Spleen (tissue), 11 donors: ENCODE data around the gene ABCA9. TPM values are rescaled to one million over a fixed set of nuclear protein-coding genes. Genes with fewer than 3 reads are reported as not detected.

ENCODE experiments used
- DNase-seq: peaks from one replicate; pipeline ENCODE4 v3.0.0-alpha.2; 2020
- H3K27ac ChIP-seq, 8 donors: fragments of 200-600 bp; sonication (generic) in 7 of 8; 1 replicate in 4 of 8; 2 replicates in 4 of 8; pipeline versions ENCODE4 v1.5.0 to v1.8.0; 2016 to 2021; ENCODE audit warnings: inconsistent platforms in 4 of 8, mild to moderate bottlenecking in 4 of 8, moderate library complexity in 1 of 8
- H3K27me3 ChIP-seq, 7 donors: fragments of 200-600 bp; sonication (generic) in 6 of 7; replicated peaks in 1 of 7; 1 replicate in 4 of 7; 2 replicates in 3 of 7; pipeline versions ENCODE4 v1.5.0 to v1.8.0; 2016 to 2021; ENCODE audit warnings: inconsistent platforms in 3 of 7, mild to moderate bottlenecking in 1 of 7
- H3K36me3 ChIP-seq, 6 donors: fragments of 200-600 bp; sonication (generic) in 5 of 6; 1 replicate in 4 of 6; 2 replicates in 2 of 6; pipeline versions ENCODE4 v1.5.0 to v1.8.0; 2016 to 2021; ENCODE audit warnings: inconsistent platforms in 2 of 6
- H3K4me1 ChIP-seq, 6 donors: fragments of 200-600 bp; sonication (generic) in 5 of 6; 1 replicate in 3 of 6; 2 replicates in 3 of 6; pipeline versions ENCODE4 v1.5.0 to v1.8.0; 2016 to 2021; ENCODE audit warnings: inconsistent platforms in 3 of 6
- H3K4me3 ChIP-seq, 8 donors: fragments of 200-600 bp; sonication (generic) in 7 of 8; 1 replicate in 4 of 8; 2 replicates in 4 of 8; pipeline versions ENCODE4 v1.5.0 to v1.8.0; 2016 to 2021; ENCODE audit warnings: inconsistent platforms in 4 of 8, mild to moderate bottlenecking in 4 of 8, moderate library complexity in 2 of 8
- H3K9me3 ChIP-seq, 8 donors: fragments of 200-600 bp; sonication (generic) in 7 of 8; 1 replicate in 4 of 8; 2 replicates in 4 of 8; pipeline versions ENCODE4 v1.5.0 to v1.8.0; 2016 to 2021; ENCODE audit warnings: inconsistent platforms in 4 of 8
- CTCF ChIP-seq, 11 experiments: fragments of 200-600 bp in 7 of 11; fragments of 450-650 bp in 4 of 11; sonication (generic) in 4 of 11; IDR thresholded peaks in 8 of 11; conservative IDR thresholded peaks in 3 of 11; 1 replicate in 7 of 11; 2 replicates in 4 of 11; pipeline versions ENCODE4 v1.4.0 to v1.8.0; 2016 to 2021; ENCODE audit warnings: antibody characterized with exemption in 11 of 11, inconsistent platforms in 4 of 11, mild to moderate bottlenecking in 1 of 11
- POLR2A ChIP-seq, 3 donors: fragments of 450-650 bp; IDR thresholded peaks; one replicate each; pipeline ENCODE4 v1.5.1; 2017; ENCODE audit warnings: antibody characterized with exemption in 3 of 3, mild to moderate bottlenecking in 1 of 3
- POLR2AphosphoS5 ChIP-seq, 3 donors: sonication (generic); formaldehyde crosslinking; IDR thresholded peaks; one replicate each; pipeline ENCODE4 v1.5.1; 2017; ENCODE audit warnings: antibody characterized with exemption in 3 of 3
- WGBS, 5 donors: extraction: QIAGEN DNeasy Blood & Tissue Kit in 3 of 5; methylation state at CpG; one replicate each; pipeline versions ENCODE4 v1.1.5 to v1.1.7; 2013 to 2018; 5-methylcytosine and 5-hydroxymethylcytosine counted together
- intact Hi-C: fragments of 100-400 bp; cut with DNase I; formaldehyde crosslinking; loops from one replicate; pipeline ENCODE4 v1.15.0; 2023; ENCODE audit warnings: low total_unique reads
- polyA plus RNA-seq, 3 donors: library from polyadenylated mRNA; stranded (reverse); fragments of 200-250 nt; gene quantifications; one replicate each; pipeline ENCODE4 v1.2.1, GENCODE V29; 2013
- total RNA-seq, 7 donors: library from RNA; depleted of rRNA in 3 of 7; stranded (reverse); fragments of >200 nt in 3 of 7; fragmentation: NEBNext Ultra II Directional in 4 of 7; extraction: Animal tissue kit (Norgen Biotek cat#: 25700) in 4 of 7; gene quantifications; one replicate each; pipeline versions ENCODE4 v1.1.0 to v1.2.1, GENCODE V29; 2016 to 2021
- donor health status: healthy with polysubstance abuse.
- donor health status: DM: no; HTN: no; CAD: no; lungs with moderate emphysema.
- donor health status: DM: no; HTN: no; CAD: no.
- donor health status: Bipolar disorder and iron deficiency.
- donor health status: healthy.
- donor health status: DM: no; HTN: no; CAD: no.
- donor health status: DM: yes; HTN: yes; CAD: no.

Gene ABCA9
- total and polyA plus RNA-seq, 10 donors: 0.30 to 5.7 (median 1.1) TPM

- no peaks in the 10 kb centered on the region for H3K9me3 ChIP-seq
- no peak overlapping the region for H3K4me3 ChIP-seq
- intact Hi-C loops: no loop called here
- no peak for TF ChIP-seq CTCF (IDR thresholded peaks at IDR 0.05 in 8 of 11, conservative IDR thresholded peaks at IDR 0.05 in 3 of 11)
- TF ChIP-seq POLR2AphosphoS5 (IDR thresholded peaks at IDR 0.05): no peak
- no peak for TF ChIP-seq POLR2A (IDR thresholded peaks at IDR 0.05)
- peaks cover 0 to 6% (median 3%) of the 10 kb centered on the region in 6 donors for H3K4me1 ChIP-seq
- no peak for DNase-seq
- WGBS, 5 donors: 65 to 79% (median 76%) methylated on average over 4 of the region's 4 CpGs
- H3K36me3 ChIP-seq: no peaks in the 10 kb centered on the region
- no peaks in the 10 kb centered on the region for H3K27me3 ChIP-seq
- H3K27ac ChIP-seq: peak overlapping the region in 2 of 8 donors; percentile 28 to 43
These were observed 37.9 kb upstream of the ABCA9 start for GRCh38 chr17:69098625-69099024.

- WGBS, 5 donors: 62 to 85% (median 75%) methylated on average over 1 of the region's 1 CpG
- intact Hi-C loops: no loop called here
- H3K4me1 ChIP-seq: peaks cover 0 to 17% (median 12%) of the 10 kb centered on the region in 6 donors
- TF ChIP-seq CTCF (IDR thresholded peaks at IDR 0.05 in 8 of 11, conservative IDR thresholded peaks at IDR 0.05 in 3 of 11) (no peak), POLR2AphosphoS5 (IDR thresholded peaks at IDR 0.05) (no peak), POLR2A (IDR thresholded peaks at IDR 0.05) (no peak)
- H3K27me3 ChIP-seq: no peaks in the 10 kb centered on the region
- no peaks in the 10 kb centered on the region for H3K9me3 ChIP-seq
- H3K27ac ChIP-seq: no peak overlapping the region
- DNase-seq: no peak
- H3K36me3 ChIP-seq: no peaks in the 10 kb centered on the region
- H3K4me3 ChIP-seq: no peak overlapping the region
These were observed 35.8 kb upstream of the ABCA9 start for GRCh38 chr17:69096541-69096940.

GRCh38 chr17:69093995-69094394 lies 33.3 kb upstream of the ABCA9 start:
- intact Hi-C loops: no loop called here
- H3K9me3 ChIP-seq: no peaks in the 10 kb centered on the region
- H3K27me3 ChIP-seq: no peaks in the 10 kb centered on the region
- WGBS, 5 donors: 86 to 94% (median 89%) methylated on average over 2 of the region's 2 CpGs
- peaks cover 0 to 17% (median 12%) of the 10 kb centered on the region in 6 donors for H3K4me1 ChIP-seq
- peak overlapping the region in 2 of 8 donors; percentile 50 to 65 for H3K27ac ChIP-seq
- TF ChIP-seq POLR2A (IDR thresholded peaks at IDR 0.05): no peak
- no peak for TF ChIP-seq POLR2AphosphoS5 (IDR thresholded peaks at IDR 0.05)
- H3K4me3 ChIP-seq: no peak overlapping the region
- H3K36me3 ChIP-seq: no peaks in the 10 kb centered on the region
- no peak for DNase-seq

- H3K4me3 ChIP-seq: peak overlapping the region in 3 of 8 donors; percentile 6 to 56 (median 15)
- no peaks in the 10 kb centered on the region for H3K9me3 ChIP-seq
- WGBS, 5 donors: 14 to 30% (median 17%) methylated on average over 8 of the region's 8 CpGs
- no peak for DNase-seq
- peak overlapping the region in 5 of 8 donors; percentile 17 to 65 (median 50) for H3K27ac ChIP-seq
- intact Hi-C loops: no loop called here
- TF ChIP-seq POLR2AphosphoS5 (IDR thresholded peaks at IDR 0.05): no peak
- TF ChIP-seq CTCF (IDR thresholded peaks at IDR 0.05 in 8 of 11, conservative IDR thresholded peaks at IDR 0.05 in 3 of 11): no peak
- no peaks in the 10 kb centered on the region for H3K36me3 ChIP-seq
- H3K4me1 ChIP-seq: peaks cover 0 to 17% (median 12%) of the 10 kb centered on the region in 6 donors
- H3K27me3 ChIP-seq: no peaks in the 10 kb centered on the region
These were observed 32.6 kb upstream of the ABCA9 start for GRCh38 chr17:69093279-69093789.
